ENCODE measurements around the gene ENAH. TPM values are rescaled to one million over a fixed set of nuclear protein-coding genes. Genes with fewer than 3 reads are reported as not detected.
A peak's percentile ranks its signal among the peaks of the same experiment; 100 is the strongest.

The ENAH gene
- 0.56 and 1.1 TPM in 2 replicates for total RNA-seq (2011; cell fraction: chromatin; rRNA removed; ENCODE audit: low replicate concordance)
- total RNA-seq (2011; cell fraction: nucleolus; rRNA removed), result under 0.01 TPM in 1 of 2 replicates, not detected in the other
- 0.15 and 0.69 TPM in 2 replicates for total RNA-seq (2011; cell fraction: nucleoplasm; rRNA removed)
- total RNA-seq (2014; rRNA removed), result 0.05 and 0.12 TPM in 2 replicates
- total RNA-seq (2014; rRNA removed; fragmentation: Illumina TruSeq; extraction: Trizol), result 0.10 and 0.15 TPM in 2 replicates
- 0.15 and 0.29 TPM in 2 replicates for total RNA-seq (2015; rRNA removed; fragmentation: Illumina TruSeq; extraction: Trizol)
- total RNA-seq (2021), result 0.55 and 0.85 TPM in 2 replicates
- 0.34 and 1.2 TPM in 2 replicates for polyA plus RNA-seq (2011; rRNA removed)
- polyA plus RNA-seq (2011; cell fraction: cytosol; rRNA removed), result 0.01 and 0.10 TPM in 2 replicates
- 0.21 and 0.44 TPM in 2 replicates for polyA plus RNA-seq (2011; cell fraction: nucleus; rRNA removed)
- polyA plus RNA-seq (2012), result 0.06 and 0.14 TPM in 2 replicates
- polyA plus RNA-seq (2014; fragmentation: Illumina TruSeq; extraction: Trizol), result 0.06 and 0.33 TPM in 2 replicates
- polyA plus RNA-seq (2014; fragmentation: Nextera tagmentation; extraction: Ambion mirVana), result under 1 TPM; 0.03 to 0.13 TPM
- 0.05 TPM in 1 of 2 replicates, not detected in the other for polyA plus RNA-seq (2014; rRNA removed)
- polyA minus RNA-seq (2011; rRNA and poly(A)+ RNA removed), result 1.8 and 4.3 TPM in 2 replicates
- 1.5 TPM in 1 of 2 replicates, not detected in the other for polyA minus RNA-seq (2011; cell fraction: cytosol; rRNA and poly(A)+ RNA removed)
- 0.22 and 0.40 TPM in 2 replicates for polyA minus RNA-seq (2011; cell fraction: nucleus; rRNA and poly(A)+ RNA removed)
- Bru-seq, nascent RNA, result percentile 27 among the genes with signal in this experiment
- percentile 23 among the genes with signal in this experiment for BruChase-seq, experiment 1, labeled RNA remaining after a 2-hour chase
- percentile 22 among the genes with signal in this experiment for BruChase-seq, experiment 2, labeled RNA remaining after a 6-hour chase
- long read RNA-seq, experiment 1, result 0 reads
- long read RNA-seq, experiment 2, result 0 reads
- long read RNA-seq, experiment 3, result 0 reads

DNA sequence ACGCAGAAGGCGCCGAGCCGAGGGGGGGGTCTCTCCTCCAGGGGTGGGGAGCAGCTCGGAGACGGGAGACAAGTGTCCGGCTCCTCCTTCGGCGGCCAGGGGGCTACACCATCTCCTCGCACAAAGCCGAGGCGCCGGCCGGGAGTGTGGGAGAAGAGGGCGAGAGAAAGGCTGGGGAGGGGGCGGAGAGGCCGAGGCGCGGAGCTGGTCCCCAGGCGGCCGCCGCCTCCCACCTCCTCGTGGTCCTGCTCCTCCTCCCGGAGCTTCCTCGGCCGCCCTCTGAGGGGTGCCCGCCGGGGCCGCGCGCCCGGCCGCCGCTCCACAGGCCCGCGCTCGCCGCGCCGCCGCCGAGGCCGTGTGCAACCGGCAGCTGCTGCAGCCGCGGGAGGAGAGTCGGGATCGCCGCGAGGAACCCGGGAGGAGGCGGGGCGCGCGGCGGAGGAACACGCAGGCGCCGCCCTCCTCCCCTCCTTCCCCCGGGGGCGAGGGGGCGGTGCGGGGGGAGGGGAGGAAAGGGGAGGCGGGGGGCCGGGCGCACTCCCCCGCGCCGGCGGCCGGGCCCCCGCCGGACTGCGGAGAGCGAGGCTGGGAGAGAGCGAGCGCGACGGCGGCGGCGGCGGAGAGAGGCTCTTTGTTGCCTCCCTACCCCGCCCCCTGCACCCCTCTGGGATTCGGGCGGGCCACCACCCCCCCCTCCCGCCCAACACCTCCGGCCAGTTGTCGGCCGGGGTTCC is at the start of gene ENAH:
Gene ENAH (minus strand): TSS at position 395 of the 734 bp plus-strand sequence. CDS start 433 bp downstream, outside the sequence.
- peak within 1 kb of the TSS in 1 of 2 experiments; percentile 65; a peak in 1 of 4 replicates for H3K9ac ChIP-seq (ENCODE audit: insufficient read depth in 1 of 2, low read depth in 2 of 2, low read length in 2 of 2)
- H3K27me3 ChIP-seq (ENCODE audit: control insufficient read depth in 2 of 2, insufficient read depth in 2 of 2, low read length in 2 of 2), result peaks cover 33 to 35% of the 10 kb centered on the region in 2 experiments
- peak within 1 kb of the TSS; percentile 26 for H3K4me3 ChIP-seq
- no peaks in the 10 kb centered on the region for H3K9me3 ChIP-seq (replicated peaks; ENCODE audit: control insufficient read depth, insufficient read depth, low read depth, low read length)
- under 1% methylated on average over 18 of the region's 90 CpGs for WGBS (ENCODE audit: insufficient coverage, low coverage, missing lambda C conversion rate)
- no TSS peak for BruUV-seq (replicated peaks)
- peak; percentile 67 to 93 (median 82) for DNase-seq (ENCODE audit: extremely low read depth in 1 of 4, low spot score in 3 of 4)
- no peaks in the 10 kb centered on the region for H3K79me2 ChIP-seq (ENCODE audit: control insufficient read depth, insufficient read depth, low read length)
- ChIA-PET CTCF (ENCODE audit: low intra/inter-chr PET ratio) (interaction anchor here (0.6 kb wide), 1 partner anchor 9 kb away, joined by 3 read pairs; no protein-coding TSS in a partner anchor), POLR2A (no interaction called here)
- in situ Hi-C loops (cut with MboI) (no loop called here), intact Hi-C loops (cut with micrococcal nuclease) (loop anchor here (10.0 kb wide), 2 partner anchors 192 to 322 kb away; no protein-coding TSS in a partner anchor)
- H4K20me1 ChIP-seq (replicated peaks; ENCODE audit: control insufficient read depth, insufficient read depth, low read length), result no peaks in the 10 kb centered on the region
- no peaks in the 10 kb centered on the region for H3K9me1 ChIP-seq (ENCODE audit: control insufficient read depth, insufficient read depth, low read length)
- no peak for FAIRE-seq
- H3K4me2 ChIP-seq (ENCODE audit: insufficient read depth, low read length), result peak within 1 kb of the TSS; percentile 41; the same call in 1 of the 2 replicates
- H3K4me1 ChIP-seq (replicated peaks in 1 of 2; ENCODE audit: control insufficient read depth in 2 of 2, insufficient read depth in 2 of 2, low read length in 2 of 2), result peaks cover 0 to 16% of the 10 kb centered on the region in 2 experiments; a peak in 2 of 5 replicates
- no peaks in the 10 kb centered on the region for H3K36me3 ChIP-seq (ENCODE audit: control insufficient read depth, insufficient read depth, low read length)
- H2AFZ ChIP-seq (ENCODE audit: low read depth, low read length), result peak within 1 kb of the TSS; percentile 19; the same call in 1 of the 2 replicates
- ATAC-seq, result peak; percentile 88
- H3K27ac ChIP-seq (ENCODE audit: extremely low read depth, low read depth, low read length), result no peak within 1 kb of the TSS
- TF ChIP-seq NONO (IDR thresholded peaks at IDR 0.05; ENCODE audit: low read depth in 2 of 2, low read length in 1 of 2) (no peak), PRMT5 (CRISPR knock-in tag; IDR thresholded peaks at IDR 0.05) (no peak), ZNF253 (CRISPR knock-in tag; conservative IDR thresholded peaks at IDR 0.05) (no peak), ARID4B (CRISPR knock-in tag; IDR thresholded peaks at IDR 0.05) (no peak), E4F1 (CRISPR knock-in tag; IDR thresholded peaks at IDR 0.05; ENCODE audit: borderline replicate concordance) (no peak), MXD1 (CRISPR knock-in tag; IDR thresholded peaks at IDR 0.05; ENCODE audit: borderline replicate concordance, poor library complexity, severe bottlenecking) (no peak), CCNT2 (IDR thresholded peaks at IDR 0.05; ENCODE audit: borderline replicate concordance, extremely low read depth, insufficient read length, low read depth, low read length) (no peak)
